Measurements from ENCODE around the gene AMH.

Gene AMH

DNA sequence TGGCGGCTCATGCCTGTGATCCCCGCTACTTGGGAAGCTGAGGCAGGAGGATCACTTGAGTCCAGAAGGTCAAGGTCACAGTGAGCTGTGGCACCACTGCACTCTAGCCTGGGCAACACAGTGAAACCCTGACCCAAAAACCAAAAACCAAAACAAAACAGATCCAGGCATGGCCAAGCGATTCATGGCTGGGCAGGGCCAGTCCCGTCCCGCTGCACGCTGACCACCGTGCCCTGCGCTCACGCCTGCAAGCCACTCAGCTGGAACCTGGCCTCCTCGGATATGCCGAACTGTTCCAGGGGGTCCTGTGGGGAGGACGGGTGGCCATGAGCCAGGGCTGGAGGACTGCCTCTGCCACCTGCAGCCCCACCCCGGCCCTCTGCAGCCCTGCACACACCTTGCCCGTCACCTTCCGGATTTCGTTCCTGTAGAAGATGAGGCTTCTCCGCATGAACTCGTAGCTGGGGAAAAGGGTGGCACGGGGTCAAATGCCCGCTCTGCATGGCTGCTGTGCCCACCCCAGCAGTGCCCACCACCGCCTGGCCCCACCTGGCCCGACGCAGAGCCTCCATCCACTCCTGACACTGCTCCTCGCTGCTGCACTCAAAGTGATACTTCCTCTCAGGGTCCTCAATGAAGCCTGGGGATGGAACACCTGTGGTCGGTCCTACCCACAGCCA lies 15.4 kb upstream of the AMH start:
- Histone ChIP-seq H3K36me3 (peaks cover 61% of the 10 kb centered on the region), H3K27me3 (no peaks in the 10 kb centered on the region)

DNA sequence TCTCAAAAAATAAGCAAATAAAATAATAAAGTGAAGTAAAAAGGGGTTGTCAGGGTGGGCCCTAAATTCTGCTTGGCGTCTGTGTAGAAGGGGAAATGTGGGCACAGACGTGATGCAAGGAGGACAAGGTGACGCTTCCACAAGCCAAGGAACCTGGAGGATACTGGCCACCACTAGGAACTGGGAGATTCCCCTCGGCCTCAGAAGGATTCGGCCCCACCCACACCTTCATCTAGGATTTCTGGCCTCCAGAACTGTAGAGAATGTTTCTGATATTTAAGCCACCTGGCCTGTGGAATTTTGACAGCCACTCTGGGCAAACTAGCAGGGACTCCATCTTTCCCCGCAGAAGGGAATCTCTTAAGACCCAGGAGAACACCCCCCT lies 14.1 kb upstream of the AMH start:
- peak overlapping the region; percentile 99 for H3K27ac ChIP-seq
- H3K36me3 ChIP-seq: peaks cover 48% of the 10 kb centered on the region
- no peaks in the 10 kb centered on the region for H3K9me3 ChIP-seq
- peaks cover 89% of the 10 kb centered on the region for H4K20me1 ChIP-seq
- TF ChIP-seq Cebpa-rat (IDR thresholded peaks at IDR 0.05): no peak
- H3K27me3 ChIP-seq: no peaks in the 10 kb centered on the region
- peak overlapping the region; percentile 98 for H3K9ac ChIP-seq
- peaks cover 80% of the 10 kb centered on the region for H3K4me1 ChIP-seq
- H3K4me2 ChIP-seq: peak overlapping the region; percentile 96
- H3K4me3 ChIP-seq: peak overlapping the region; percentile 97

More for the DNA sequence above, 15.4 kb upstream of the AMH start:
- Histone ChIP-seq H3K9me3 (no peaks in the 10 kb centered on the region), H3K4me3 (0 out of 2 replicates have a peak overlapping the region, but pooled peaks have one; percentile 2), H3K4me2 (peak overlapping the region; percentile 96), H3K27ac (peak overlapping the region; percentile 99), H3K9ac (peak overlapping the region; percentile 98; the same call in 1 of the 2 replicates), H3K4me1 (peaks cover 81% of the 10 kb centered on the region), H4K20me1 (peaks cover 89% of the 10 kb centered on the region)
- no peak for TF ChIP-seq Cebpa-rat (IDR thresholded peaks at IDR 0.05)

DNA sequence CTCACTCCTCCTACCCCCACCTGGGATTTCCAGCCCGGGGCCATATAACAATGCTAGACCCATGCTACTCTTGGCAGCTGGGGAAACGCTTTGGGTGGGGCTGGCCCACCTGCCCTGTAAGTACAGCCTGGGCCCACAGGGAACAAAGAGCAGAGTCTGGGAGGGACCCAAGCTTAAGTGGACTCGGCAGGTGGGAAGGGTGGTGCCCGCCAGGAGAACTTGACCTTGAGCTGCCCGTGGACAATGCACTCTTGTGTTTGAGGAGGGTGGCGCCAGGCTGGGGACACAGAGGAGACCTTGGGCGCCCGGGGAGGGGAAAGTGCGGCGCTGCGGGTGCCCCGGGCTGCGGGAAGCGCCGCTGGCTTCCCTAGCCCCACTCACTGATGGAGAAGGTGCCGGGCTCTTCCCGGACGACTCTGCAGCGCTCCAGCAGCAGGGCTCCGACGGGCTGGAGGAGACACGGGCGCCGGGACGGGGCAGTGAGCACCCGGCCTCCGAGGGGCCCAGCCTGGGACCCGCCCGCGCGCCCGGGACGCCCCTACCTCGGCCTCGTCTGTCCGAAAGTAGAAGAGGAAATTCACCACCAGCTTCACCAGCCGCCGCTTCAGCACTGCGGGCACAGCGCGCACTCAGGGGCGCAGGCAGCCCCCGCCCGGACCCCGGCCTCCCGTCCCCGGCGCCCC lies 13.6 kb upstream of the AMH start:
- Histone ChIP-seq H3K27ac (peak overlapping the region; percentile 99), H3K4me1 (peaks cover 80% of the 10 kb centered on the region), H3K9ac (peak overlapping the region; percentile 98), H3K36me3 (peaks cover 43% of the 10 kb centered on the region), H3K4me3 (peak overlapping the region; percentile 97), H3K27me3 (no peaks in the 10 kb centered on the region), H4K20me1 (peaks cover 89% of the 10 kb centered on the region), H3K4me2 (peak overlapping the region; percentile 96), H3K9me3 (no peaks in the 10 kb centered on the region)
- no peak for TF ChIP-seq Cebpa-rat (IDR thresholded peaks at IDR 0.05)

GRCh38 chr19:2236064-2236313 lies 13.1 kb upstream of the AMH start:
- Histone ChIP-seq H3K27ac (peak overlapping the region; percentile 99), H3K4me1 (peaks cover 80% of the 10 kb centered on the region), H4K20me1 (peaks cover 89% of the 10 kb centered on the region), H3K9me3 (no peaks in the 10 kb centered on the region), H3K4me2 (peak overlapping the region; percentile 96), H3K27me3 (no peaks in the 10 kb centered on the region), H3K4me3 (peak overlapping the region; percentile 97), H3K9ac (peak overlapping the region; percentile 98), H3K36me3 (peaks cover 43% of the 10 kb centered on the region)
- no peak for TF ChIP-seq Cebpa-rat (IDR thresholded peaks at IDR 0.05)

- H3K4me2 ChIP-seq: peak within 1 kb of the TSS; percentile 98
- no peaks in the 10 kb centered on the region for H3K27me3 ChIP-seq
- peak within 1 kb of the TSS; percentile 97 for H3K4me3 ChIP-seq
- H3K4me1 ChIP-seq: peaks cover 80% of the 10 kb centered on the region
- H3K9ac ChIP-seq: peak within 1 kb of the TSS; percentile 98
- no peak for TF ChIP-seq Cebpa-rat (IDR thresholded peaks at IDR 0.05)
- H3K27ac ChIP-seq: peak within 1 kb of the TSS; percentile 99
- no peaks in the 10 kb centered on the region for H3K9me3 ChIP-seq
- peaks cover 89% of the 10 kb centered on the region for H4K20me1 ChIP-seq
- peaks cover 43% of the 10 kb centered on the region for H3K36me3 ChIP-seq
Measured at GRCh38 chr19:2236314-2237050, 12.6 kb upstream of the AMH start, which contains the start of the genes PLEKHJ1 and SF3A2. PLEKHJ1 (minus strand) TSS chr19:2236329; CDS start chr19:2236248, 81 bp downstream. SF3A2 (plus strand) TSS chr19:2236824; CDS start chr19:2243419, 6,595 bp downstream.

- Histone ChIP-seq H3K36me3 (peaks cover 43% of the 10 kb centered on the region), H3K9ac (peak overlapping the region; percentile 98), H3K4me1 (peaks cover 80% of the 10 kb centered on the region), H3K4me3 (peak overlapping the region; percentile 97), H3K4me2 (peak overlapping the region; percentile 98), H3K9me3 (no peaks in the 10 kb centered on the region), H3K27ac (peak overlapping the region; percentile 99), H3K27me3 (no peaks in the 10 kb centered on the region), H4K20me1 (peaks cover 89% of the 10 kb centered on the region)
- TF ChIP-seq Cebpa-rat (IDR thresholded peaks at IDR 0.05): no peak
Measured at GRCh38 chr19:2237051-2237868, 11.9 kb upstream of the AMH start.

- Histone ChIP-seq H3K27ac (peak overlapping the region; percentile 99), H3K4me2 (peak overlapping the region; percentile 98), H3K9ac (peak overlapping the region; percentile 98), H3K4me1 (peaks cover 80% of the 10 kb centered on the region), H3K27me3 (no peaks in the 10 kb centered on the region), H3K9me3 (no peaks in the 10 kb centered on the region), H3K4me3 (peak overlapping the region; percentile 97), H4K20me1 (peaks cover 89% of the 10 kb centered on the region), H3K36me3 (peaks cover 43% of the 10 kb centered on the region)
- TF ChIP-seq Cebpa-rat (IDR thresholded peaks at IDR 0.05): no peak
Measured at GRCh38 chr19:2237869-2238153, 11.3 kb upstream of the AMH start.

GRCh38 chr19:2239173-2239572 lies 9.9 kb upstream of the AMH start:
- Histone ChIP-seq H3K27ac (peak overlapping the region; percentile 88), H3K27me3 (no peaks in the 10 kb centered on the region), H3K4me1 (peaks cover 78% of the 10 kb centered on the region), H3K4me2 (peak overlapping the region; percentile 98), H3K9ac (peak overlapping the region; percentile 98), H3K36me3 (peaks cover 43% of the 10 kb centered on the region), H3K9me3 (no peaks in the 10 kb centered on the region), H3K4me3 (peak overlapping the region; percentile 97), H4K20me1 (peaks cover 89% of the 10 kb centered on the region)
- TF ChIP-seq Cebpa-rat (IDR thresholded peaks at IDR 0.05): no peak

Data from BLaER1 (cell line).